Gastroesophageal sphincter (tissue), 3 donors: ENCODE results near the gene NIFK.

Experiments
- CTCF ChIP-seq, 4 experiments: fragments of 200-600 bp in 2 of 4; fragments of 450-650 bp in 2 of 4; sonication (generic) in 1 of 4; IDR thresholded peaks; one replicate each; pipeline ENCODE4 v1.5.1; 2017 to 2019; ENCODE audit warnings: antibody characterized with exemption in 4 of 4, mild to moderate bottlenecking in 2 of 4, moderate library complexity in 2 of 4
- EP300 ChIP-seq: sonication (generic); formaldehyde crosslinking; IDR thresholded peaks from one replicate; pipeline ENCODE4 v1.6.1; 2017; ENCODE audit warnings: antibody characterized with exemption, mild to moderate bottlenecking
- POLR2A ChIP-seq, 2 donors: fragments of 450-650 bp; IDR thresholded peaks; one replicate each; pipeline ENCODE4 v1.6.1; 2017; ENCODE audit warnings: antibody characterized with exemption in 2 of 2, mild to moderate bottlenecking in 2 of 2, moderate library complexity in 1 of 2

GRCh38 chr2:121741450-121741849 is 4.8 kb upstream of the NIFK start:
- TF ChIP-seq POLR2A (IDR thresholded peaks at IDR 0.05), result no peak
- TF ChIP-seq CTCF (IDR thresholded peaks at IDR 0.05), result no peak
- TF ChIP-seq EP300, result no peak
